ENCODE data around the gene INTS4.
"Not testable (repeated sequence)": the region's sequence is repeated elsewhere in the genome, so short reads cannot be mapped to it uniquely, and the experiment has no call there.

INTS4 gene

GRCh38 chr11:78033040-78033439, 38.6 kb upstream of the INTS4 start:
- no peak for DNase-seq (ENCODE audit: low spot score in 2 of 2)
- Mint-ChIP-seq H3K36me3 (ENCODE audit: insufficient read depth) (no peaks in the 10 kb centered on the region), H3K27ac (ENCODE audit: low read depth) (no peak overlapping the region), H3K27me3 (no peaks in the 10 kb centered on the region), H3K9me3 (no peaks in the 10 kb centered on the region), H3K4me1 (no peaks in the 10 kb centered on the region), H3K4me3 (no peak overlapping the region)
- ATAC-seq (replicated peaks; ENCODE audit: extremely low read depth, poor library complexity, severe bottlenecking), result no peak

- ATAC-seq (replicated peaks; ENCODE audit: extremely low read depth, poor library complexity, severe bottlenecking), result no peak
- Mint-ChIP-seq H3K4me3 (no peak overlapping the region), H3K9me3 (no peaks in the 10 kb centered on the region), H3K27me3 (no peaks in the 10 kb centered on the region), H3K36me3 (ENCODE audit: insufficient read depth) (no peaks in the 10 kb centered on the region), H3K4me1 (no peaks in the 10 kb centered on the region), H3K27ac (ENCODE audit: low read depth) (no peak overlapping the region)
- no peak for DNase-seq (ENCODE audit: low spot score in 2 of 2)
Measured at GRCh38 chr11:78032090-78032489, 37.6 kb upstream of the INTS4 start.

- Mint-ChIP-seq H3K36me3 (ENCODE audit: insufficient read depth) (no peaks in the 10 kb centered on the region), H3K9me3 (no peaks in the 10 kb centered on the region), H3K27ac (ENCODE audit: low read depth) (no peak overlapping the region), H3K4me3 (no peak overlapping the region), H3K4me1 (no peaks in the 10 kb centered on the region), H3K27me3 (no peaks in the 10 kb centered on the region)
- no peak for ATAC-seq (replicated peaks; ENCODE audit: extremely low read depth, poor library complexity, severe bottlenecking)
- no peak for DNase-seq (ENCODE audit: low spot score in 2 of 2)
Measured at GRCh38 chr11:78031629-78032028, 37.2 kb upstream of the INTS4 start.

GRCh38 chr11:78030429-78031325, 36.2 kb upstream of the INTS4 start:
- DNase-seq (ENCODE audit: low spot score in 2 of 2) (no peak), ATAC-seq (replicated peaks; ENCODE audit: extremely low read depth, poor library complexity, severe bottlenecking) (no peak)
- Mint-ChIP-seq H3K9me3 (no peaks in the 10 kb centered on the region), H3K4me3 (no peak overlapping the region), H3K36me3 (ENCODE audit: insufficient read depth) (no peaks in the 10 kb centered on the region), H3K27me3 (no peaks in the 10 kb centered on the region), H3K4me1 (no peaks in the 10 kb centered on the region), H3K27ac (ENCODE audit: low read depth) (no peak overlapping the region)

- DNase-seq (ENCODE audit: low spot score in 2 of 2), result not testable (repeated sequence)
Measured at GRCh38 chr11:78028423-78028822, 34.0 kb upstream of the INTS4 start.

GRCh38 chr11:78027759-78028158, 33.3 kb upstream of the INTS4 start:
- no peak overlapping the region for H3K4me3 Mint-ChIP-seq
- ATAC-seq (replicated peaks; ENCODE audit: extremely low read depth, poor library complexity, severe bottlenecking) (no peak), DNase-seq (ENCODE audit: low spot score in 2 of 2) (no peak)
- no peak overlapping the region for H3K27ac Mint-ChIP-seq (ENCODE audit: low read depth)
- no peaks in the 10 kb centered on the region for H3K36me3 Mint-ChIP-seq (ENCODE audit: insufficient read depth)
- no peaks in the 10 kb centered on the region for H3K4me1 Mint-ChIP-seq
- no peaks in the 10 kb centered on the region for H3K9me3 Mint-ChIP-seq
- peaks cover 5% of the 10 kb centered on the region for H3K27me3 Mint-ChIP-seq

More at GRCh38 chr11:78028423-78028822, 34.0 kb upstream of the INTS4 start:
- not testable (repeated sequence) for H3K27me3 Mint-ChIP-seq; H3K36me3 Mint-ChIP-seq (ENCODE audit: insufficient read depth); H3K27ac Mint-ChIP-seq (ENCODE audit: low read depth); ATAC-seq (replicated peaks; ENCODE audit: extremely low read depth, poor library complexity, severe bottlenecking); H3K4me1 Mint-ChIP-seq; H3K4me3 Mint-ChIP-seq; H3K9me3 Mint-ChIP-seq

GRCh38 chr11:78025378-78025777, 30.9 kb upstream of the INTS4 start:
- DNase-seq (ENCODE audit: low spot score in 2 of 2), result no peak
- Mint-ChIP-seq H3K9me3 (no peaks in the 10 kb centered on the region), H3K4me3 (no peak overlapping the region), H3K4me1 (no peaks in the 10 kb centered on the region), H3K36me3 (ENCODE audit: insufficient read depth) (no peaks in the 10 kb centered on the region), H3K27ac (ENCODE audit: low read depth) (no peak overlapping the region), H3K27me3 (peaks cover 18% of the 10 kb centered on the region)
- no peak for ATAC-seq (replicated peaks; ENCODE audit: extremely low read depth, poor library complexity, severe bottlenecking)

GRCh38 chr11:78023426-78023825, 29.0 kb upstream of the INTS4 start:
- peaks cover 18% of the 10 kb centered on the region for H3K27me3 Mint-ChIP-seq
- H3K9me3 Mint-ChIP-seq, result no peaks in the 10 kb centered on the region
- H3K4me1 Mint-ChIP-seq, result no peaks in the 10 kb centered on the region
- no peak for DNase-seq (ENCODE audit: low spot score in 2 of 2)
- peaks cover 2% of the 10 kb centered on the region for H3K36me3 Mint-ChIP-seq (ENCODE audit: insufficient read depth)
- ATAC-seq (replicated peaks; ENCODE audit: extremely low read depth, poor library complexity, severe bottlenecking), result no peak
- H3K4me3 Mint-ChIP-seq, result no peak overlapping the region
- H3K27ac Mint-ChIP-seq (ENCODE audit: low read depth), result no peak overlapping the region

- H3K27ac Mint-ChIP-seq (ENCODE audit: low read depth), result no peak within 1 kb of the TSS
- DNase-seq (ENCODE audit: low spot score in 2 of 2) (no peak), ATAC-seq (replicated peaks; ENCODE audit: extremely low read depth, poor library complexity, severe bottlenecking) (no peak)
- H3K36me3 Mint-ChIP-seq (ENCODE audit: insufficient read depth), result peaks cover 2% of the 10 kb centered on the region
- H3K4me3 Mint-ChIP-seq, result no peak within 1 kb of the TSS
- peaks cover 18% of the 10 kb centered on the region for H3K27me3 Mint-ChIP-seq
- no peaks in the 10 kb centered on the region for H3K4me1 Mint-ChIP-seq
- no peaks in the 10 kb centered on the region for H3K9me3 Mint-ChIP-seq
Measured at GRCh38 chr11:78022397-78023396, 28.2 kb upstream of the INTS4 start, which contains the start of gene KCTD14. Gene KCTD14, minus strand, starts transcription at chr11:78023276. Its CDS starts 27 bp downstream, at chr11:78023249.

GRCh38 chr11:78021611-78022010, 27.1 kb upstream of the INTS4 start:
- ATAC-seq (replicated peaks; ENCODE audit: extremely low read depth, poor library complexity, severe bottlenecking) (no peak), DNase-seq (ENCODE audit: low spot score in 2 of 2) (no peak)
- no peaks in the 10 kb centered on the region for H3K9me3 Mint-ChIP-seq
- H3K36me3 Mint-ChIP-seq (ENCODE audit: insufficient read depth), result peaks cover 2% of the 10 kb centered on the region
- no peak overlapping the region for H3K4me3 Mint-ChIP-seq
- no peak overlapping the region for H3K27ac Mint-ChIP-seq (ENCODE audit: low read depth)
- no peaks in the 10 kb centered on the region for H3K4me1 Mint-ChIP-seq
- peaks cover 18% of the 10 kb centered on the region for H3K27me3 Mint-ChIP-seq

GRCh38 chr11:78020246-78020645, 25.8 kb upstream of the INTS4 start:
- Mint-ChIP-seq H3K27ac (ENCODE audit: low read depth) (no peak overlapping the region), H3K4me3 (no peak overlapping the region), H3K4me1 (no peaks in the 10 kb centered on the region), H3K36me3 (ENCODE audit: insufficient read depth) (peaks cover 2% of the 10 kb centered on the region), H3K27me3 (peaks cover 18% of the 10 kb centered on the region), H3K9me3 (no peaks in the 10 kb centered on the region)
- ATAC-seq (replicated peaks; ENCODE audit: extremely low read depth, poor library complexity, severe bottlenecking) (no peak), DNase-seq (ENCODE audit: low spot score in 2 of 2) (no peak)

GRCh38 chr11:78019808-78020207, 25.3 kb upstream of the INTS4 start:
- no peak for DNase-seq (ENCODE audit: low spot score in 2 of 2)
- Mint-ChIP-seq H3K4me3 (no peak overlapping the region), H3K36me3 (ENCODE audit: insufficient read depth) (peaks cover 2% of the 10 kb centered on the region), H3K27ac (ENCODE audit: low read depth) (no peak overlapping the region), H3K4me1 (no peaks in the 10 kb centered on the region), H3K9me3 (no peaks in the 10 kb centered on the region), H3K27me3 (peaks cover 18% of the 10 kb centered on the region)
- ATAC-seq (replicated peaks; ENCODE audit: extremely low read depth, poor library complexity, severe bottlenecking), result no peak

Data from central memory CD8-positive, alpha-beta T cell (primary cell).